ENCODE results near the gene UQCR11. TPM values are rescaled to one million over a fixed set of nuclear protein-coding genes. Genes with fewer than 3 reads are reported as not detected.

Gene UQCR11
- total RNA-seq, 4 donors from 2014 or later: 55.0 to 76.8 (median 73.8) TPM

GRCh38 chr19:1553415-1553814 lies 51.8 kb downstream of the UQCR11 start:
- TF ChIP-seq CTCF (IDR thresholded peaks at IDR 0.05; ENCODE audit: low read depth): no peak

DNA sequence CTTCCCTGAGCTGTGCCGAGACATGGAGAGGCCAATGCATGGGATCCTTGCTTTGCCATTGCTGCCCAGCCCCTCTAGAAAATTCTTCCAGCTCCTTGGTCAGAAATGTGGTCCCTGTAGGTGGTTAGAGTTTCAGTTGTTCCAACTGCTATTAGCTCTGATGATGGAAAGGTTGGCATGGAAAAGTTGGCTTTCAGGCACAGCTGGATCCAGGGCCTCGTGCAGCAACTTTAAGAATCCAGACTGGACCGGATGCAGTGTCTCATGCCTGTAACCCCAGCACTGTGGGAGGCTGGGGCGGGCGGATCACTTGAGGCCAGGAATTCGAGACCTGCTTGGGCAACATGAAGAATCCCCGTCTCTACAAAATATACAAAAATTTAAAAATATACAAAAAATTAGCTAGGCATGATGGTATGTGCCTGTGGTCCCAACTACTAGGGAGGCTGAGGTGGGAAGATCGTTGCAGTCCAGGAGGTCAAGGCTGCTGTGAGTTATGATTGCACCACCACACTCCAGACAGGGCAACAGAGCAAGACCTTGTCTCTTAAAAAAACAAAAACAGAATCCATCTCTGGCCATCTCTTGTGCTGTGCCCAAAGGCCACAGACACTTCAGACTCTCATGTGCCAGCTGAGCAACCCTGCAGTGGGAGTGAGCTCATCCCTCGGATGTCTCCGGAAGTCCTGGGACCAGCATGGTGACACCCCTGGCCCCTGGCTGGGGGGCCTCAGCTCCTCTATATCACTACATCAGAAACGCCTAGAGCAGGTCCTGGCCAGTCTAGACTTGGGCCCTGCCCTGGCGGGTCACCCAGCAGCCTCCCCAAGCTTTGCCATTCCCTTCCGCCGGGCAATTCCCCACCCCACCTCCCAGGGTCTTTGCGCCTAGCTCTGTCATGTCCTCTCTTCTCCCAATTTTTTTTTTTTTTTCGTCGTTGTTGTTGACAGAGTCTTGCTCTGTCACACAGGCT lies 53.9 kb downstream of the UQCR11 start:
- no peak for TF ChIP-seq CTCF (IDR thresholded peaks at IDR 0.05; ENCODE audit: low read depth)

GRCh38 chr19:1549332-1549945 lies 55.8 kb downstream of the UQCR11 start:
- no peak for TF ChIP-seq CTCF (IDR thresholded peaks at IDR 0.05; ENCODE audit: low read depth)

Small RNA genes within 50 kb of the gene (small RNA-seq; reads per million reads assigned to genes)
- gene AC005943.2 (not detected), gene RN7SL477P (not detected), gene RNU6-1223P (not detected)

Other genes starting within 250 kb of the UQCR11 start
- 100 to 1,000 TPM in 2 of 4 donors, 10 to 100 TPM in 2; 38.5 to 105 (median 95.6) TPM for gene NDUFS7, start 221.6 kb downstream of the UQCR11 start, total RNA-seq
- gene GAMT, start 203.9 kb downstream of the UQCR11 start, total RNA-seq: 10 to 100 TPM in 3 of 4 donors, 1 to 10 TPM in 1; 4.2 to 29.3 (median 17.2) TPM
- gene DAZAP1, start 197.9 kb downstream of the UQCR11 start, total RNA-seq: 10 to 100 TPM; 25.8 to 46.7 (median 33.6) TPM
- gene RPS15, start 167.1 kb downstream of the UQCR11 start, total RNA-seq: 1,000 to 10,000 TPM; 2,032 to 3,816 (median 2,914) TPM
- gene APC2, start 155.3 kb downstream of the UQCR11 start, total RNA-seq: under 1 TPM in 3 of 4 donors, not detected in 1; 0.17 to 0.22 (median 0.19) TPM
- 10 to 100 TPM in 3 of 4 donors, 1 to 10 TPM in 1; 2.9 to 29.4 (median 19.5) TPM for gene C19orf25, start 126.2 kb downstream of the UQCR11 start, total RNA-seq
- 1 to 10 TPM in 3 of 4 donors, under 1 TPM in 1; 0.65 to 2.6 (median 1.8) TPM for gene PCSK4, start 115.1 kb downstream of the UQCR11 start, total RNA-seq
- gene REEP6, start 114.3 kb downstream of the UQCR11 start, total RNA-seq: 10 to 100 TPM in 1 of 4 donors, 1 to 10 TPM in 3; 3.1 to 19.0 (median 3.7) TPM
- gene ADAMTSL5, start 92.4 kb downstream of the UQCR11 start, total RNA-seq: 1 to 10 TPM in 1 of 4 donors, under 1 TPM in 1, not detected in 2; 0.51 to 1.3 TPM
- not detected for gene PLK5, start 81.4 kb downstream of the UQCR11 start, total RNA-seq
- gene MEX3D, start 37.1 kb downstream of the UQCR11 start, total RNA-seq: 1 to 10 TPM; 4.9 to 7.9 (median 6.5) TPM
- gene MBD3, start 12.6 kb downstream of the UQCR11 start, total RNA-seq: 10 to 100 TPM; 31.0 to 83.6 (median 35.5) TPM
- 10 to 100 TPM; 13.0 to 34.8 (median 22.9) TPM for gene TCF3, start 47.2 kb upstream of the UQCR11 start, total RNA-seq
- not detected for gene ONECUT3, start 148.0 kb upstream of the UQCR11 start, total RNA-seq
- gene ATP8B3, start 206.8 kb upstream of the UQCR11 start, total RNA-seq: 1 to 10 TPM; 1.5 to 3.3 (median 1.8) TPM
- 10 to 100 TPM; 12.3 to 30.5 (median 20.1) TPM for gene REXO1, start 243.0 kb upstream of the UQCR11 start, total RNA-seq